ENCODE results near the gene MLH3.

GRCh38 chr14:75054421-75054820 lies 3.2 kb upstream of the MLH3 start:
- TF ChIP-seq, protein P1, sequence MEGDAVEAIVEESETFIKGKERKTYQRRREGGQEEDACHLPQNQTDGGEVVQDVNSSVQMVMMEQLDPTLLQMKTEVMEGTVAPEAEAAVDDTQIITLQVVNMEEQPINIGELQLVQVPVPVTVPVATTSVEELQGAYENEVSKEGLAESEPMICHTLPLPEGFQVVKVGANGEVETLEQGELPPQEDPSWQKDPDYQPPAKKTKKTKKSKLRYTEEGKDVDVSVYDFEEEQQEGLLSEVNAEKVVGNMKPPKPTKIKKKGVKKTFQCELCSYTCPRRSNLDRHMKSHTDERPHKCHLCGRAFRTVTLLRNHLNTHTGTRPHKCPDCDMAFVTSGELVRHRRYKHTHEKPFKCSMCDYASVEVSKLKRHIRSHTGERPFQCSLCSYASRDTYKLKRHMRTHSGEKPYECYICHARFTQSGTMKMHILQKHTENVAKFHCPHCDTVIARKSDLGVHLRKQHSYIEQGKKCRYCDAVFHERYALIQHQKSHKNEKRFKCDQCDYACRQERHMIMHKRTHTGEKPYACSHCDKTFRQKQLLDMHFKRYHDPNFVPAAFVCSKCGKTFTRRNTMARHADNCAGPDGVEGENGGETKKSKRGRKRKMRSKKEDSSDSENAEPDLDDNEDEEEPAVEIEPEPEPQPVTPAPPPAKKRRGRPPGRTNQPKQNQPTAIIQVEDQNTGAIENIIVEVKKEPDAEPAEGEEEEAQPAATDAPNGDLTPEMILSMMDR (IDR thresholded peaks at IDR 0.05; ENCODE audit: low read depth, low read length, missing input control) = no peak
- TF ChIP-seq TAF1 (conservative IDR thresholded peaks at IDR 0.05) (no peak), RXRA (IDR thresholded peaks at IDR 0.05) (no peak), MAX (IDR thresholded peaks at IDR 0.05) (no peak), EGR1 (IDR thresholded peaks at IDR 0.05; ENCODE audit: low read depth in 2 of 2) (no peak), JUND (IDR thresholded peaks at IDR 0.05) (no peak), NR2F2 (IDR thresholded peaks at IDR 0.05) (no peak)

Measured in liver (tissue), 3 donors.